Stimulated activated CD8-positive, alpha-beta memory T cell treated with anti-CD3 and anti-CD28 coated beads, Interleukin-7, amount 100 ng/mL, for 4 hours (primary cell): ENCODE data around the gene NEDD9.

Source experiments
- DNase-seq, 2 donors: peaks; one replicate each; pipeline ENCODE4 v3.0.0-alpha.2; 2020; ENCODE audit warnings: low read depth in 2 of 2

NEDD9 gene

DNA sequence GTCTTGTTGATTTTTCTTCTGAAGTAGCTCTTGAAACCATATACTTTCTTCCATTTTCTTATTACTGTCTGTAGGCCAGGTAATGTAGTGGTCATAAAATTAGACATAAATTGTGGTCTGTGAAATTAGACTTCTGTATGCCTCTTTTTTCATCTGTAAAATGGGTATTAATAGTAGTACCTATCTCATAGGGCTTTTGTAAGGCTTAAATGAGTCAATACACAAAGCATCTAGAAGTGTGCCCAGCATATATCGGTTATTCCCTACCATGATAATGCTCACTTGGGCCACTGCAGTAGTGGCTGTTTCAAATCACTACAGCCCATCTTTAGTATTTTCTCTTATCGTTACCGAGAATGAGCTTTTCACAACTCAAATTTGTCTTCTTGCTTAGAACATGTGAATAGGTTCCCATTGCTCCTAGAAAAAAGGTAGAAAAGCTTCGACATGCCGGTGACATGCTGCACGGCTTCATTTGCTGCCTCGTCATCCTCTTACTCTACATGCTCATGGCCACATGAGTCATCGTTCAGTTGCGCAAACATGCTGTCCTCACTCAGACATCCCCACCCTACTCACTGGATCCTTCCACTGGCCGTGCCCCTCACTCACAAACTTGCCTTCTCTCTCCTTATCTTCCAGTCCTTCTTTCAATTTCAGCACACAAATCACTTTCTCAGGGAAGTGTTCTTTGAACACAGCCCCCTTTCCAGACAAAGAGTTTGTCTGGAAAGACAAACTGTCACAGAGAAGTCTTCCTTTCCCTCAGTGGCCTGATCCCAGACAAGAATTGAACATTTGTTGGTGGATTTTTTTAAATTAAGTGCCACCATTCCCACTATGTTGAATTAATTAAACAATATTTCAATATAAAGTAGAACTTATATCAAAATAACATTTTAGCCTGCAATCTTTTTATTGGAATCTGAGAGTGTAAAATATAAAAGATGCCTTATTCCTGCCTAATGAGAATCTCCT is 88.8 kb downstream of the NEDD9 start:
- DNase-seq: no peak

DNA sequence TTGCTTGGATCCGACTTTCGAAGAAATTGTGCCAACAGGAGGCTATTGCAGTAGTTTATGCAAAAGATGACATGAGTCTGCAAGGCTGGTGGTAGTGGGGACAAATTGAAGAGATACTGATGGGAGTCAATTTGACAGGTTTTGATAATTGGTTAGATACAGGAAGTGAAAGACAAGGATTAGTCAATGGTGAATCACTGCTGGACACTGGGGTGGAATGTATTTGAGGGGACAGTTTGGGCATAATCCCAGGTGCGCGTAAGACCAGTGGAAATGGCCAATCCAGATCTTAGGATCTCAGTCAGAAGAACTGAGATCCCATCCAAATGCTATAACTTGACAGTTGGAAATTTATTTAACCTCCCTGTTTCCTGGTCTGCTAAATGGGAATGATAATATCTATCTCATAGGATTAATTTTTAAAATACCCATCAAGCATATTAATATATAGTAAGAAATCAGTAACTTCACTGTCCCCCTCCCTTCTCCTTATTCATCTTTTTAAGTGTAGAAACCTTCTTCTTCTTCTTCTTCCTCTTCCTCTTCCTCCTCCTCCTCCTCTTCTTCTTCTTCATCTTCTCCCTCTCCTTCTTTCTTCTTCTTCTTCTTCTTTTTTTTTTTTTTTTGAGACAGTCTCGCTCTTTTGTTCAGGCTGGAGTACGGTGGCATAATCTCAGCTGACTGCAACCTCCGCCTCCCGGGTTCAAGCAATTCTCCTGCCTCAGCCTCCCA is 90.0 kb downstream of the NEDD9 start:
- no peak for DNase-seq

DNA sequence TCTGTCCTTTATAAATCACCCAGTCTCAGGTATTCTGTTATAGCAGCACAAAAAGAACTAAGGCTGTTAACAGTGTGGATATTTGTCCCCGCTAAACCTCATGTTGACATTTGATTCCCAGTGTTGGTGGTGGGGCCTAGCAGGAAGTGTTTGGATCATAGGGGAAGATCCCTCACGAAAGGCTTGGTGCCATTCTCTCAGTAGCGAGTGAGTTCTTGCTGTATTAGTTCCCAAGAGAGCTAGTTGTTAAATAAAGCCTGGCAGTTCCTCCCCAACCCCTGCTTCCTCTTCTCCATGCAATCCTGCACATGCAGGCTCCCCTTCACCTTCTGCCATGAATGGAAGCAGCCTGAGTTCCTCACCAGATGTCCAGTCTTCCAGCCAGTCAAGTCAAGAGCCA is 91.2 kb downstream of the NEDD9 start:
- no peak for DNase-seq

DNA sequence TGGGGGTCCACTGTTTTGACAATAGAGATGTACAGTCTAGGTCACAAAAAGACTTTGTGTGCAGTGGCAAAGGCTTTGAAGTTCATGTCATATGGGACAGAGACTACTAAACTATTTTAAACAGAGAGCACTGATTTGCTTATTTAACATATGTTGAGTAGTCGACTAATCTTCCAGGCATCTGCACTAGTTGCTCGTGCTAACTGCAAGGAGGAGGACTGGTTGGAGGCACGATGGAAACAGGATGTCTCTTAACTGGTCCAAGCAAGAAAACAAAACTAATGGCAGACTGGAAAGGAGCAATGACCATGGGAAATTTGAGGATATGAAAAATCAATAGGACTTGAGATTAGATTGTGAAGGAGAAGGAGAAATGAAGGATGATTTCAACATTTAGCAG is 92.4 kb downstream of the NEDD9 start:
- no peak for DNase-seq

DNA sequence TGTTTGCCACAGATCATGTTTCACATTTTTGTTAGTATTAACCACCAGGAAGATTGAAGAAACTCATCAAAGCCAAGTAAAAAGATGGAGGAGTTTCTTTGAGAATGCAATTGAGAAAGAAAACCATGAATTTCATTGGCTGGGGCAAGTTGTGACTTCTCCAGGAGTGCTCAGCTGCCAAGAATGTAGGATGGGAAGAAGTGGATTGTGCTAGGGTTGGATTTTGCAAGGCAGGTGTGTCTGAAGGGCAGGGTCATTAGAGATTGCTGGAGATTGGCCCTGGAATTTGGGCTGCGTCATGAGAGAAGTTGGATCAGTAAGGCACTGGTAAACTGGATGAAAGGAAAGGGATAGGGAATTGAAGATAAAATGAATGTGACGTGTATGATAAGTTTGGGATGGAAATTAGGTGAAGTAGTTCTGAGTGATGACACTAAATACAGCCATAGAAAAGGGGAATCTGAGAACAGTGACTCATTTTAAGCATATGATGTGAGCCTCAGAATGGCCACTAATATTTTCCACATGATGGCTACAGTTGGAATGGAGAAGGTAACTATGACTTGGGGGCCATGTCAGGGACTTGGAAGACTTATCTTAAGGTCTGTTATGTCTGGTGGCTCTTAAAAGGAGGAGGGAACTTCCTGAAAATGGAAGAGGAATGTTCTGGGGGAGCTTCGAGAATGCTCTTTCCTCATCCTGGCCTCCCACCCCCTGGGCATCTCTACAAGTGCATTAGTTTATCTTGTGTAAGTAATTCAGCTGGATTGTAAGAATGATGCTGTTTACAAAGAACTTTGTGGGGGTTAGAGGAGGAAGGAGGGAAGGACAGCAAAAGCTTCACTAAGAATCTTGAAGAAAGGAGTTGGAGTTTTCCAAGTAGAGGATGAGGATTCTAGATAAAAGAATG is 93.2 kb downstream of the NEDD9 start:
- no peak for DNase-seq

DNA sequence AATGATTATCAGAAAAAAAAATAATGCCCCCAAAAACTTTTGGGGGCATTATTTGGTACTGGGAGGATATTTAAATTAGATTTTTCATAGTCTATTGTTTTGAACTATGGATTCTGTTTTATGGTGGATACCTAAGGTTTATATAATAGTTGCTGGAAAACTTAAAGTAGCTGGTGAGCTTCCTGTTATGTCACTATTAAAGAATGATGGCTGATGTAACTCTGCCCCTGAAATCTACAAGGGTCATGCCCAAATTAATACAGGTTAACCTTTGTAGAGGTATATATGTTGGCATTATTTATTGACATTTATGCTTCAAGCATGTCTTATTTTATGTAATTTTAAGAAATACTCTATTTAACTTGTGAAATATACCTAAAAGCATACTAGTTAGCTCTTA is 95.7 kb downstream of the NEDD9 start:
- no peak for DNase-seq
